Measurements from ENCODE around the gene CCDC74A.
"Not testable (repeated sequence)": the region's sequence is repeated elsewhere in the genome, so short reads cannot be mapped to it uniquely, and the experiment has no call there.

Gene CCDC74A

GRCh38 chr2:131503587-131503986, 24.1 kb upstream of the CCDC74A start:
- not testable (repeated sequence) for DNase-seq (ENCODE audit: low read depth)

GRCh38 chr2:131504082-131504750, 23.5 kb upstream of the CCDC74A start:
- DNase-seq (ENCODE audit: low read depth): not testable (repeated sequence)

- no peak for DNase-seq (ENCODE audit: low read depth)
Observed at GRCh38 chr2:131509615-131510014, 18.1 kb upstream of the CCDC74A start.

- not testable (repeated sequence) for DNase-seq (ENCODE audit: low read depth)
Observed at GRCh38 chr2:131511291-131511968, 16.3 kb upstream of the CCDC74A start.

- not testable (repeated sequence) for DNase-seq (ENCODE audit: low read depth)
Observed at GRCh38 chr2:131511969-131512870, 15.5 kb upstream of the CCDC74A start.

GRCh38 chr2:131514408-131515166, 13.1 kb upstream of the CCDC74A start:
- DNase-seq (ENCODE audit: low read depth): not testable (repeated sequence)

- DNase-seq (ENCODE audit: low read depth): not testable (repeated sequence)
Observed at GRCh38 chr2:131515235-131515634, 12.5 kb upstream of the CCDC74A start.

- no peak for DNase-seq (ENCODE audit: low read depth)
Observed at GRCh38 chr2:131516011-131516410, 11.7 kb upstream of the CCDC74A start.

GRCh38 chr2:131516621-131517020, 11.1 kb upstream of the CCDC74A start:
- DNase-seq (ENCODE audit: low read depth): not testable (repeated sequence)

GRCh38 chr2:131517106-131517831, 10.4 kb upstream of the CCDC74A start:
- no peak for DNase-seq (ENCODE audit: low read depth)

GRCh38 chr2:131517856-131518255, 9.8 kb upstream of the CCDC74A start:
- DNase-seq (ENCODE audit: low read depth): not testable (repeated sequence)

GRCh38 chr2:131518531-131518930, 9.2 kb upstream of the CCDC74A start:
- not testable (repeated sequence) for DNase-seq (ENCODE audit: low read depth)

GRCh38 chr2:131519466-131519865, 8.2 kb upstream of the CCDC74A start:
- no peak for DNase-seq (ENCODE audit: low read depth)

- DNase-seq (ENCODE audit: low read depth): not testable (repeated sequence)
Observed at GRCh38 chr2:131519871-131520470, 7.7 kb upstream of the CCDC74A start.

- DNase-seq (ENCODE audit: low read depth): no peak
Observed at GRCh38 chr2:131520526-131520925, 7.2 kb upstream of the CCDC74A start.

GRCh38 chr2:131521524-131521923, 6.2 kb upstream of the CCDC74A start:
- DNase-seq (ENCODE audit: low read depth): not testable (repeated sequence)

GRCh38 chr2:131521961-131522781, 5.5 kb upstream of the CCDC74A start:
- DNase-seq (ENCODE audit: low read depth): no peak

- DNase-seq (ENCODE audit: low read depth): not testable (repeated sequence)
Observed at GRCh38 chr2:131525256-131525655, 2.4 kb upstream of the CCDC74A start.

GRCh38 chr2:131528981-131529863, 1.5 kb downstream of the CCDC74A start:
- not testable (repeated sequence) for DNase-seq (ENCODE audit: low read depth)

All from activated T-cell treated with anti-CD3 and anti-CD28 coated beads for 48 hours (primary cell).